Brain microvascular endothelial cell (primary cell): Measurements from ENCODE around the gene GPRC6A.

Source experiments
- DNase-seq: peaks from one replicate; pipeline ENCODE4 v3.0.0-alpha.2; 2020
- H3K27ac ChIP-seq: fragments of 250-450 bp; sonication (Bioruptor Pico); 2 replicates; pipeline ENCODE4 v1.5.1; 2020; ENCODE audit warnings: mild to moderate bottlenecking, moderate library complexity
- H3K27me3 ChIP-seq: fragments of 250-450 bp; sonication (Bioruptor Pico); replicated peaks from 2 replicates; pipeline ENCODE4 v1.5.1; 2020; ENCODE audit warnings: mild to moderate bottlenecking
- H3K36me3 ChIP-seq: fragments of 250-450 bp; sonication (Bioruptor Pico); replicated peaks from 2 replicates; pipeline ENCODE4 v1.5.1; 2020; ENCODE audit warnings: mild to moderate bottlenecking
- H3K4me3 ChIP-seq: 2 replicates; pipeline ENCODE4 v1.5.1; 2011; ENCODE audit warnings: low read depth, mild to moderate bottlenecking, control low read depth, low read length, moderate library complexity
- in situ Hi-C: cut with HindIII; loops from 2 replicates; pipeline ENCODE4 v1.10.0; 2017; ENCODE audit warnings: low sequenced_read_pairs, low pct_ligation_motif_present
- TF ChIP-seq, protein P1 (sequence below): IDR thresholded peaks from 2 replicates; pipeline ENCODE4 v1.5.1; 2011; ENCODE audit warnings: low read depth, mild to moderate bottlenecking, moderate library complexity, low read length, control low read depth, inconsistent platforms; ENCODE audit errors: missing control alignments

GPRC6A gene

DNA sequence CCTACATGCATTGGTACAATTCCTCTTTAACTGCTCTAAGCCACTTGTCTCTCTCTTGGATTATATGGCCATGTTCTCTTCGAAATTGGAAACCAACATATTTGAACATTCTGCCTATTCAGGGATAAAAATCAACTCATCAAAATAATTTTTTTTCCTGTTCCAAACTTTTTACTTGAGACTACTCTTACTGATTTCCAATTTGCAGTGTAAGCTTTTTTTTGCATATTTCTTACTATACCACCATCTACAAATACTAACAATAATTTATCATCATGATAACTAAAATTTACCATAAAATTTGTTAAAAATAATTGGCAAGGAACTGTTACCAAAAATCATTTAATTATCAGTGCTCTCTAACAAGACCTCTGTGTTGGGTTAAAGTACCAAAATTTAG is 56.4 kb downstream of the GPRC6A start:
- TF ChIP-seq, protein P1, sequence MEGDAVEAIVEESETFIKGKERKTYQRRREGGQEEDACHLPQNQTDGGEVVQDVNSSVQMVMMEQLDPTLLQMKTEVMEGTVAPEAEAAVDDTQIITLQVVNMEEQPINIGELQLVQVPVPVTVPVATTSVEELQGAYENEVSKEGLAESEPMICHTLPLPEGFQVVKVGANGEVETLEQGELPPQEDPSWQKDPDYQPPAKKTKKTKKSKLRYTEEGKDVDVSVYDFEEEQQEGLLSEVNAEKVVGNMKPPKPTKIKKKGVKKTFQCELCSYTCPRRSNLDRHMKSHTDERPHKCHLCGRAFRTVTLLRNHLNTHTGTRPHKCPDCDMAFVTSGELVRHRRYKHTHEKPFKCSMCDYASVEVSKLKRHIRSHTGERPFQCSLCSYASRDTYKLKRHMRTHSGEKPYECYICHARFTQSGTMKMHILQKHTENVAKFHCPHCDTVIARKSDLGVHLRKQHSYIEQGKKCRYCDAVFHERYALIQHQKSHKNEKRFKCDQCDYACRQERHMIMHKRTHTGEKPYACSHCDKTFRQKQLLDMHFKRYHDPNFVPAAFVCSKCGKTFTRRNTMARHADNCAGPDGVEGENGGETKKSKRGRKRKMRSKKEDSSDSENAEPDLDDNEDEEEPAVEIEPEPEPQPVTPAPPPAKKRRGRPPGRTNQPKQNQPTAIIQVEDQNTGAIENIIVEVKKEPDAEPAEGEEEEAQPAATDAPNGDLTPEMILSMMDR, result no peak
- DNase-seq, result no peak
- Histone ChIP-seq H3K27me3 (no peaks in the 10 kb centered on the region), H3K27ac (no peak overlapping the region), H3K36me3 (no peaks in the 10 kb centered on the region), H3K4me3 (no peak overlapping the region)
- in situ Hi-C loops, result no loop called here

DNA sequence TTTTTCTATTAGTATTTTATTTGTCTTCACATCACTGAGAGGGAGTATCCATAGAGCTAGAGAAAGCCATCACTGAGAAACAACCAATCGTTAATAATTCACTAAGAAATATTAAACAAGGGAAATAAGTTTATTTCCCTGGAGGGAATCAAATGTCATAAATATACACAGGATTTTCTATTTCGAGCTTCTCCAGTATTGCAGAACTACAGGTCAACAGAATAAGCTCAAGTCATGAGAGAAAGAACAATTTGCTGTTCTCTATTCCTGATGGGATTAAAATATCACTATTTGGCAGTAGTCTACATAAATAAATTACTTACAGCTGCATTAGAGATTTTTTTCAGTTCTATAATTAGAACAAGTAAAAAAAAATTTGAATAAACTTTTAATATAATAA is 61.2 kb downstream of the GPRC6A start:
- no peak for DNase-seq
- H3K27me3 ChIP-seq, result no peaks in the 10 kb centered on the region
- no peaks in the 10 kb centered on the region for H3K36me3 ChIP-seq
- no peak overlapping the region for H3K27ac ChIP-seq
- in situ Hi-C loops, result no loop called here
- no peak overlapping the region for H3K4me3 ChIP-seq
- TF ChIP-seq, protein P1, result no peak

DNA sequence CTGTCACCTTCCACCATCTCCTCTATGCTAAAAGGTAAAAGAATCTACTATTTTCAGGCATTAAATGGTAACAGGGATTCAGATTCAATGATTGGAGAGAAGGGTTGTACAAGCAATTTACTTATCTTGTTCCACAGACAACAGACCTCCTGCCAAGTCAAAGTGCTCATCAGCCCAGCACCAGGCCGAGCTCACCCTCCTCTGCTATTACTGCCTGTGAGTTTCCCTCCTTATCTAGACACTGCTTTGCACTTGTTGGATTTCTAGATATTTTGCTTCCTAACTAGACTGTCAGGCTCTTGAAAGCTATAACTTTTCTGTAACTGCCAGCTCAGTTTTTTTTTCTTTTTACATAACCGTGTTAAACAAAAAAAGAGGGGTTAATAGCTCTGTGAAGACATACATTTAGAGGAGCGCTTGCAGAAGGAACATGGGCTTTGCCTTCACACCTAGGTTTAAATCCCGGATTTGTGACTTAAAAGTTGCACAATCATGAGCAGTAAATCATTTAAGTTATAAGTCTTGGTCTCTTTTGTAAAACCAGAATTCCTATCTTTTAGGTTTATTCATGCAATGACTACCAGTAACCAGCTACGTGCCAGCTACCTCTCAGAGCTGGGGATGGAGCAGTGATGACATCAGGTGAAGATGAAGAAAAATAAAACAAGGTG is 62.2 kb downstream of the GPRC6A start:
- Histone ChIP-seq H3K27ac (no peak overlapping the region), H3K27me3 (no peaks in the 10 kb centered on the region), H3K4me3 (no peak overlapping the region), H3K36me3 (no peaks in the 10 kb centered on the region)
- TF ChIP-seq, protein P1, result no peak
- DNase-seq, result no peak
- in situ Hi-C loops, result no loop called here

DNA sequence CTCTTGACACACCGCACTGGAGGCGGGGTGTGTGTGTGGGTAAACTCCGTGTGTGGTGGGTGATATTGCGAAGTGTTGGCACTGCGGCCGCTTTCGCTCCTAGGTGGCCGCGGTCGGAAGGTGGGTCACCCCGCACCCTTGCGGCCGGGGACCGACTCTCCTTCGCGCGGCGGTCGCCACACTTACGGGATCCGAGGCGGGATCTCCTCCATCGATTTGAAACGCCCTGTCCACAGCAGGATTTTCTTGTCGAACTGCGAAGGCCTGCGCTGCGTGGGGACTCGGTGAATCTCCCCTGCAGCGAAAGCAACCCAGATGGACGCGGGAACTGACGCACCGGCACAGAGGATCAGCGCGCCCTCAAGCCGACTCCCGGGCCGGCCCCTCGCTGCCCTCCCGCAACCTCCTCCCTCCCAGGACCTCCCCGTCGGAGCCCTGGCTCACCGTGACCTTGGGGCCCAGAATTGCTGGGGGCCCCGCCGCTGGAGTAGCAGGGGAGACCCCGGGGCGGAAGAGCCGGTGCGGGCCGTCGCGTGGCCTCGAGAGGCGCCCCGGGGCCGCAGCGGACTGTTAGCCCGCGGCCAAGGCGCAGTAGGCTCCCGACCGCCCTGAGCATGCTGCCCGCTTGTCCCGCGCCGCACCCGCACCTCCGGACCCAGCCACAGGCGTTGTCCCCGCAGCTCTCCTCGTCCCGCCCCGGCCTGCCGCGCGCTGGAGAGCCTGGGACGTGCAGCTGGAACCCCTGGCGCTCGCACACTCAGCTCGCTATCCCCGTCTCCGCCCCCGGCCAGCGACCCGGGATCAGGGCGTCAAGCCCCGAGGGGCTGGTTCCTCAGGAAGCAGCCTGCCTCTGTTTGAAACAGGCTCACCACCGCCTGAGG is 63.7 kb downstream of the GPRC6A start, which contains the start of gene FAM162B:
Gene FAM162B, minus strand, starts transcription at position 759 of the 881 bp plus-strand sequence. Its CDS starts 143 bp downstream, at position 616.
- no peak within 1 kb of the TSS for H3K27ac ChIP-seq
- peak; percentile 14 for DNase-seq
- in situ Hi-C loops, result no loop called here
- no peaks in the 10 kb centered on the region for H3K36me3 ChIP-seq
- H3K27me3 ChIP-seq, result no peaks in the 10 kb centered on the region
- H3K4me3 ChIP-seq, result peak within 1 kb of the TSS; percentile 68
- TF ChIP-seq, protein P1, result no peak

DNA sequence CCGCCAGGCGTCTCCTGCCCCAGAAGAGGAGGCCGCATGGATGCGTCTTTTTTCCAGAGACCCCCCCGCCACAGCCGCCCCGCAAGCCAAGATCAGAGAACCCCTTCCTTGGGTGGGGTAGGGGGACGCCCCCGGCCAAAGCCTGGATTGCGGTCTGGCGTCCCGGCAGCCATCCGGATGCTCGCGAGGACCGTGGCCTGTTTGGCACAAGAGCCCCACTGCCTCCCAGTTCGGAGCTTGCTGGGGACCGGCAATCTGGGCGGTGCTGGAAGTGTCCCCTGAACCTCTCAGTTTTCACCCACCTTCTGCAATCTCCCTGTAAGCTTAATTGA is 64.3 kb downstream of the GPRC6A start:
- no peaks in the 10 kb centered on the region for H3K36me3 ChIP-seq
- H3K27me3 ChIP-seq, result no peaks in the 10 kb centered on the region
- DNase-seq, result peak; percentile 9
- in situ Hi-C loops, result no loop called here
- TF ChIP-seq, protein P1, result no peak
- H3K4me3 ChIP-seq, result peak overlapping the region; percentile 68
- H3K27ac ChIP-seq, result no peak overlapping the region
